ENCODE measurements around the gene DNAH6. TPM values are rescaled to one million over a fixed set of nuclear protein-coding genes. Genes with fewer than 3 reads are reported as not detected.

Gene DNAH6
- total RNA-seq, 4 donors from 2014 or later, result 0.04 to 0.67 (median 0.27) TPM

GRCh38 chr2:84527137-84528129 is 11.1 kb downstream of the DNAH6 start:
- 46 to 67% methylated on average over 4 of the region's 4 CpGs for WGBS, 2 donors (ENCODE audit: low coverage in 1 of 2)
- no peaks in the 10 kb centered on the region for H3K27me3 ChIP-seq
- no peak overlapping the region for H3K27ac ChIP-seq
- H3K9me3 ChIP-seq, result no peaks in the 10 kb centered on the region
- no peak overlapping the region for H3K4me3 ChIP-seq
- TF ChIP-seq POLR2A (IDR thresholded peaks at IDR 0.05), result no peak
- no peak for TF ChIP-seq POLR2AphosphoS5 (IDR thresholded peaks at IDR 0.05)
- peaks cover 0 to 3% (median 0%) of the 10 kb centered on the region in 3 donors for H3K4me1 ChIP-seq
- ATAC-seq, result no peak
- H3K36me3 ChIP-seq, result no peaks in the 10 kb centered on the region

- WGBS, 2 donors (ENCODE audit: low coverage in 1 of 2), result 57 to 86% methylated on average over 1 of the region's 1 CpG
Measured at GRCh38 chr2:84532291-84532690, 16.0 kb downstream of the DNAH6 start.

GRCh38 chr2:84534225-84534624 is 17.9 kb downstream of the DNAH6 start:
- no peak overlapping the region for H3K27ac ChIP-seq
- WGBS, 2 donors (ENCODE audit: low coverage in 1 of 2), result 36 to 52% methylated on average over 3 of the region's 3 CpGs

More at GRCh38 chr2:84532291-84532690, 16.0 kb downstream of the DNAH6 start:
- Histone ChIP-seq H3K27ac (no peak overlapping the region), H3K36me3 (no peaks in the 10 kb centered on the region), H3K27me3 (no peaks in the 10 kb centered on the region), H3K4me1 (no peaks in the 10 kb centered on the region), H3K4me3 (no peak overlapping the region), H3K9me3 (no peaks in the 10 kb centered on the region)
- TF ChIP-seq POLR2AphosphoS5 (IDR thresholded peaks at IDR 0.05) (no peak), EP300 (IDR thresholded peaks at IDR 0.05) (no peak), CTCF (IDR thresholded peaks at IDR 0.05) (no peak), POLR2A (IDR thresholded peaks at IDR 0.05) (no peak)
- no peak for ATAC-seq

GRCh38 chr2:84537251-84537650 is 21.0 kb downstream of the DNAH6 start:
- H3K27ac ChIP-seq, result no peak overlapping the region
- 73 to 89% methylated on average over 1 of the region's 1 CpG for WGBS, 2 donors (ENCODE audit: low coverage in 1 of 2)
- no peaks in the 10 kb centered on the region for H3K9me3 ChIP-seq
- H3K27me3 ChIP-seq, result no peaks in the 10 kb centered on the region
- TF ChIP-seq EP300 (IDR thresholded peaks at IDR 0.05) (no peak), POLR2A (IDR thresholded peaks at IDR 0.05) (no peak), CTCF (IDR thresholded peaks at IDR 0.05) (no peak), POLR2AphosphoS5 (IDR thresholded peaks at IDR 0.05) (no peak)
- H3K36me3 ChIP-seq, result no peaks in the 10 kb centered on the region
- no peak overlapping the region for H3K4me3 ChIP-seq
- H3K4me1 ChIP-seq, result no peaks in the 10 kb centered on the region
- ATAC-seq, result no peak

More at GRCh38 chr2:84534225-84534624, 17.9 kb downstream of the DNAH6 start:
- TF ChIP-seq CTCF (IDR thresholded peaks at IDR 0.05) (no peak), POLR2AphosphoS5 (IDR thresholded peaks at IDR 0.05) (no peak), POLR2A (IDR thresholded peaks at IDR 0.05) (no peak), EP300 (IDR thresholded peaks at IDR 0.05) (no peak)
- Histone ChIP-seq H3K36me3 (no peaks in the 10 kb centered on the region), H3K9me3 (no peaks in the 10 kb centered on the region), H3K27me3 (no peaks in the 10 kb centered on the region), H3K4me3 (no peak overlapping the region), H3K4me1 (no peaks in the 10 kb centered on the region)
- no peak for ATAC-seq

GRCh38 chr2:84539729-84540128 is 23.4 kb downstream of the DNAH6 start:
- ATAC-seq, result no peak
- Histone ChIP-seq H3K27me3 (no peaks in the 10 kb centered on the region), H3K4me3 (no peak overlapping the region)

More at GRCh38 chr2:84539729-84540128, 23.4 kb downstream of the DNAH6 start:
- H3K9me3 ChIP-seq, result no peaks in the 10 kb centered on the region
- H3K36me3 ChIP-seq, result no peaks in the 10 kb centered on the region
- TF ChIP-seq POLR2A (IDR thresholded peaks at IDR 0.05) (no peak), CTCF (IDR thresholded peaks at IDR 0.05) (no peak), POLR2AphosphoS5 (IDR thresholded peaks at IDR 0.05) (no peak), EP300 (IDR thresholded peaks at IDR 0.05) (no peak)
- H3K27ac ChIP-seq, result no peak overlapping the region
- no peaks in the 10 kb centered on the region for H3K4me1 ChIP-seq

Measured in gastroesophageal sphincter (tissue), 4 donors.